NCI-H82 (cell line): ENCODE data around the gene NPEPL1.
"Not testable (repeated sequence)": the region's sequence is repeated elsewhere in the genome, so short reads cannot be mapped to it uniquely, and the experiment has no call there.

Experiments used
- DNase-seq: peaks from one replicate; lab custom pipeline; 2025; lab: John Stamatoyannopoulos, UW

NPEPL1 gene

DNA sequence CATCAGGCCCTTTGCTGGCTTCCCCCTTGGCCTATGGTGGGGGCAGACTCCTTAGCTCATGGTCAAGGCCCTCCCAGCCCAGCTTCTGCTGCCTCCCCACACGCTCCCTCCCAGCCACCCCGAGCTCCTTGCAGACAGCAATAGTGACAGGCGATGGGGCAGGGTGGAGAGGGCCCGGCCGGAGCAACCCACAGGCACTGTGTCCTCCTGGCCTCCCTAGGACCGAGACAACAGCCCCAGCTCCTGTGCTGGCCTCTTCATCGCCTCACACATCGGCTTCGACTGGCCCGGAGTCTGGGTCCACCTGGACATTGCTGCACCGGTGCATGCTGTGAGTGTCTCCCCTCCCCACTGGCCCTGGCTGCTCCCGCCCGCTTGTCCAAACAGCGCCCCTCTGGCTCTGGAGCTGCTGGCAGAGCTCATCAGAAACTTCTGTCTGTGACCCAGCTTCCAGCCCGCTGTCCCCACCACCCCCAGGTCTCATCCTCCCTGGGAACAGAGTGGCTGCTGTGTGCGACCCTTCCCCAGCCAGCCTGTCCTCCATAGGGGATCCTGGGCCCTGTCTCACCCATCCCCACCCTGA is 21.8 kb downstream of the NPEPL1 start:
- no peak for DNase-seq

DNA sequence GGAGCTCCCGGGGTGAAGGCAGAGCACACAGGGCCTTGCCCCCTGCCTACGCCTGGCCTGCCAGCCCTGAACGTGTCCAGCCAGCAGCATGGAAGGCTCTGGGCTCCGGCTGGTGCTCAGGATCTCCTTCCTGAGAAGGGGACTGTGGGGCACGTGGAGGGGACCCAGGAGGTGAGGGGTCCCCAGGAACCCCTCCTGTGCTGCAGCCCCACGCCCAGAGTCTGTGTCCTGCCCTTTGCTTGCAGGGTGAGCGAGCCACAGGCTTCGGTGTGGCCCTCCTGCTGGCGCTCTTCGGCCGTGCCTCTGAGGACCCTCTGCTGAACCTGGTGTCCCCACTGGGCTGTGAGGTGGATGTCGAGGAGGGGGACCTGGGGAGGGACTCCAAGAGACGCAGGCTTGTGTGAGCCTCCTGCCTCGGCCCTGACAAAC is 22.3 kb downstream of the NPEPL1 start:
- DNase-seq: no peak

DNA sequence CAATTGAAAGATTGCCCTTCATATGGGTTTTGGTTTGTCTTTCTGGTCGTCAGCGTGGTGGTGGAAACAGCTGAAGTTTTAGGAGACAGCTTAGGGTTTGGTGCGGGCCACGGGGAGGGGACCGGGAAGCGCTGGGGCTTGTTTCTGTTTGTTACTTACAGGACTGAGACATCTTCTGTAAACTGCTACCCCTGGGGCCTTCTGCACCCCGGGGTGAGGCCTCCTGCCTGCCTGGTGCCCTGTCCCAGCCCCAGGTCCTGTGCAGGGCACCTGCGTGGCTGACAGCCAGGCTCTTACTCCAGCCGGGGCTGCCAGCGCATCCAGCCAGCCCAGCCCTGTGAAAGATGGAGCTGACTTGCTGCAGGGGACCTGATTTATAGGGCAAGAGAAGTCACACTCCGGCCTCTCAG is 22.8 kb downstream of the NPEPL1 start:
- no peak for DNase-seq

DNA sequence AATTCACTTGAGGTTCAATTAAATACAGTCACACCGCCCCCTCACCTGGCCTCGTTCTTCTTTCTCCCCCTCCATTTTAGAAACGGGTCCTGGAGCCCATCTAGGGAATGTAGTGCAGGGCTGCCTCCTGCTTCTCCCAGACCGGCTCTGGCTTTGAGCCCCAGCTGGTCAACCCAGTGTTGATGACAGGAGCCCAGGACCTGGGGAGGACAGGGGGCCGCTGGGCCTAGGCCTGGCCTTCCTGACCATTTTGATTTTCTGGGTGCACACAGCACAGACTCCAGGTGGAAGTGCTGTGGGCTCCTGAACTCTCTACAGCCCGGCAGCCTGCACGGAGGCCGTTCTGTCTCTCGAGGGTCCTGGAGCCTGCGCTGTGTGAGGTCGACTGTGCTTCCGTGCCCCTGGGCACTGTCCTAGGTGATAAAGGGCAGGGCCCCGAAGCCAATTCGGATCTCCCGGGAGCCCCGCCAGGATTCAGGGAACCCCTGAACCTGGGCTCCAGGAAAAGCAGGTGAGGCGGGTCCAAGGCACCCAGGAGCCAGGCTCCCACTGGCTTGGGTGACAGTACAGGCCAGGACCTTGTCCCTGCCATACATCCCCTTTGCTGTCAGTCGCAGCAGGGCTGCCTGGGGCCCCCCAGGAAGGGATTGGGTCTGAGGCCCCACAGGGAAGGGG is 23.3 kb downstream of the NPEPL1 start:
- no peak for DNase-seq

DNA sequence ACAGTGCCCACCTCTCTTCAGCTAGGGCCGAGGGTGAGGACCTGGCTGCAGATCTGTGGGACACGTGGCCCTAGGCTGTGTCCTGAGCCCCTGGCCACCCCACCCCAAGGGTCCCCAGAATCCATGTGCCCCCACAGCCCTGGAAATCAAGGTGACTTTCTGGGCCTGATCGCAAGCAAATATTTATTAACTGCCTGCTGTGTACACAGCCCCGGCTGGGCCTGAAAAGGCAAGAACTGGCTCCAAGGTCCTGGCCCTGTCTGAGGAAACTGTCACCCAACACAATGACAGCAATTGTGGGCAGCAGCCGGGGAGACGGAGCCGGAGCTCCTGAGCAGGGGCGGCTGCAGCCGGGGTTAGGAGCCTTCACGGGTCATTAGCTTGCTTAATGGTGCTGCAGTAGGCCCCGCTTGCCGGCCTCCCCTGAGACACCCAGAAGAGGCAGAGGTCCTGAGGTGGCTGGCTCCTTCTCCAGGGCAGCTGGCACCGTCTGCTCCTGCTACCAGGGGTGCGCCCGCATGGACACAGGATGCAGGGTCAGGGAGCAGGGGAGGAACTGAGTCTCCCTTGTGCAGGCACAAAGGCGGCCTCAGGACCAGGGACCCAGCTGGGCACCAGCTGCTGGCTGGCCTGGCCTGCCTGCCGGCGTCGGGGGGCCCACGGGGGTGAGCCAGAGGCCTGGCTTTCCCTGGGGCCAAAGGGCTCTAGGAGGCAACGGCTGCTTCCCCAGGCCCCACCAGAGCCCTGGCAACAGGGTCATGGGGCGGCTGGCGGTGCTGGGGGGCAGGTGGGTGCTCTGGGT is 24.1 kb downstream of the NPEPL1 start:
- DNase-seq: no peak

DNA sequence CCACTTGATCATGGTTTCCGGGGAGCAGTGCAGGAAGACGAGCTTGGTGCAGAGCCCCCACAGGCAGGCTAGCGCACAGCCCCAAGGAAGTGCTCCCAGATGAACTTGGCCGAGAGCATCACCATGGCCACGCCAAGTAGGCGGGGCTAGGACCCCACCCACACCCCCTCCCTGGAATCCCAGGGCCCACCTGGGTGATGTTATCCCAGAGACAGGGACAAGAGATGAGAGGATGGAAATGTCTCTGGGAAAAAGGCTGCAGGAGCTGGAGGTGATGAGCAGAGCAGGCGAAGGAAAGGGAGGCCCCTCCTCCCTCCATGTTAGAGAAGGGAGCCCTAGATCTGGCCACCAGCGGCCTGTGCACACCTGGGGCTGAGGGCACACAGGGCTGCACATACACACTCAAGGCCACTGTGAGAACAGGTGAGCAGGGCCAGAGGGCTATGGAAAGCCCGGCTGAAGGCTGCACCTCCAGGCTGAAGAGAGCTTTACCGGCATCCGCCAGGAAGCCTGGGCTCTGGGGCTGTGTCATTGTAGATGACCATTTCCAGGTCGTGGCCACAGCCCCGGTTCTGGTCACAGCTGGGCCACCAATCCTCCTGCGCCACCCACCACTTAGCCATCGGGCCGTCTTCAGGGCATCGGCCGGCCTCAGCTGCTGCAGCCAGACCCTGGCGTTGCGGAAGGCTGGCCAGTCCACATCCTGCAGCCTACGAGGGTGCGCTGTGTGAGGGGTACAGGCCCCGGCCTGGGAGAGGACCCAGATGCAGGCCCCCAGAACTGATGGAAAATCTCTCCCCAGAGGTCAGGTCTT is 24.9 kb downstream of the NPEPL1 start:
- DNase-seq: no peak

DNA sequence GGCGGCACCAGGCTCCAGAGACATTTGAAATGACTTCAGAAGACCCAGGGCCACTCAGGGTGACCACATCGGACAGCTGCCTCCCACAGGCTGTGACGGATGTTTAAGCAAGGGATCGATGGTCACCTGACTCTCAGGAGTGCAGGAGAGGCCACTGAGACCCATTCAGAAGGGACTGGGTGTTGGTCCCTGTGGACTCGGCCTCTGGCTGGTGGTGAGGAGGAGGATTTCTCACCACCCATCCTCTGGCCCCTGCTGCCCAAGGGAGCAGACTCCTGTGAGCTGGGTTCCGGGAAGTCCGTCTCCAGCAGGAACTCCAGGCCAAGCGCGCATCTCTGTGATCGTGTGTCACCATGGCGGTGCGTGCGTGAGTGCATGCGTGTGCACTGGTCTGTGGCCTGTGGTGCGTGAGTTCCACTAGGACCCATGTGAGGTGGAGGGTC is 25.5 kb downstream of the NPEPL1 start:
- no peak for DNase-seq

DNA sequence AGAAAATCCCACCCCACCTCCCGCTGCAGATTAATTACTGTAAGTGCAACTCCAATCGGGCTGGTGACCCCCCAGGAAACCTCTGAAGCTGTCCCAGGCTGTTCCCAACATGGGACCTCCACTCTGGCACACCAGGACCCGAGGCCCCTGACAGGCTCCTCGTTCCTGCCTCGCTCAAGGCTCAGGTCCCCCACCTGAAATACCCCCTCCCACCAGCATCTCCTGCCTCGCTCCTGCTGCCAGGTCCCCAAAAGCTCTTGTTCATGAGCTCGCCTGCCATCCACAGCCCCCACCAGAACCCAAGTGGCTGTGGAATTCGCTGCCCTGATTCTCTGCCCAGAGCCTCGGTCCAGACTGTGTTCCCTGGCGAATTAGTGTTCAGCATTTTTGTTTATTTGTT is 26.1 kb downstream of the NPEPL1 start:
- no peak for DNase-seq

DNA sequence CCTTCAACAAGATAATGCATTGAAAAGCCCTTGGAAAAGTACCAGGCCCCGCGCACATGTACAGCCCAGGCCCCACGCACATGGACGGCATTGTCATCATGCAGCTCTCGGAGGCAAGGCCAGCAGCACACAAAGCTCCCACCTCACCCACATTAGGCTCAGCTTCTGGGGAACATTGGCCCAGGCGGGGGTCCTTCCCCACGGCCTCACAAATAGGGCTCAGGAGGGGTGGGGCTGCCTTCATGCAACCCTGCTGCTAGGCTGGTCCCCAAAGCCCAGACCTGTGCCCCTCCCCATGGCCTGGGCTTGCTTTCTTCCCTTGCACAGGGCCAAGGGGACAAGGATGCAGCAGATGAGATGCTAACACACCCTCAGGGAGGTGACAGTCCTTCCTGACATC is 26.7 kb downstream of the NPEPL1 start:
- no peak for DNase-seq

DNA sequence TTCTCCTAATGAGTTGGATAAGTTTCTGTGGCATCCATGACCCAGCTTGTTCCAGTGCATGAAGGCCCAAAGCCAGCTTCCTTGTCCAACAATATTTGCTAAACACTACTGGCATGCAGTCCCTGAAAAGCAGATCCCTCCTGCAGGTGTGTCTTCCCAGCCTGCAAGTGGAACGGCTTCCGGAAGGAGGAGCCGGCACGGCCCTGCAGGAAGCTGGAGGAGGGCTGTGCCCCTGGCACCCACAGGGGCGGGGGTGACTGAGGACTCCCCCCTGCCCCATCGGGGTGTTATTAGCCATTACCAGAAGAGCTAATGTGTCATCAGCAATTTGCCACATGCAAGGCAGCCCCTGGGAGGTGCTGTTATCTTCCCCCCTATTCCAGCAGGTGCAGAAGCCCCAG is 27.4 kb downstream of the NPEPL1 start:
- DNase-seq: no peak

DNA sequence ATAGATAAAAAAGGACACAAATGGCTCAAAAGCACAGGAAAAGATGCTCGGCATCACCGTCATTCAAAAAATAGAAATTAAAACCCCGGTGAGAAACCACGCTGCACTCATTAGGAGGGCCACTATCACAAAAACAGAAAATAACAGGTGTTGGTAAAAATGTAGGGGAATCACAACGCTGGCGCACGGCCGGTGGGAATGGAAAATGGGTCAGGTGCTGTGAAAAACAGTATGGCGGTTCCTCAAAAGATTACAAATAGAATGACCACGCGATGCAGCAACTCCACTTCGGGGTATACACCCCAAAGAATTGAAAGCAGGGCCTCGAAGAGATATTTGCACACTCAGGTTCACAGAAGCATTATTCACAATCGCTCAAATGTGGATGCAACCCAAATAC is 28.3 kb downstream of the NPEPL1 start:
- no peak for DNase-seq

DNA sequence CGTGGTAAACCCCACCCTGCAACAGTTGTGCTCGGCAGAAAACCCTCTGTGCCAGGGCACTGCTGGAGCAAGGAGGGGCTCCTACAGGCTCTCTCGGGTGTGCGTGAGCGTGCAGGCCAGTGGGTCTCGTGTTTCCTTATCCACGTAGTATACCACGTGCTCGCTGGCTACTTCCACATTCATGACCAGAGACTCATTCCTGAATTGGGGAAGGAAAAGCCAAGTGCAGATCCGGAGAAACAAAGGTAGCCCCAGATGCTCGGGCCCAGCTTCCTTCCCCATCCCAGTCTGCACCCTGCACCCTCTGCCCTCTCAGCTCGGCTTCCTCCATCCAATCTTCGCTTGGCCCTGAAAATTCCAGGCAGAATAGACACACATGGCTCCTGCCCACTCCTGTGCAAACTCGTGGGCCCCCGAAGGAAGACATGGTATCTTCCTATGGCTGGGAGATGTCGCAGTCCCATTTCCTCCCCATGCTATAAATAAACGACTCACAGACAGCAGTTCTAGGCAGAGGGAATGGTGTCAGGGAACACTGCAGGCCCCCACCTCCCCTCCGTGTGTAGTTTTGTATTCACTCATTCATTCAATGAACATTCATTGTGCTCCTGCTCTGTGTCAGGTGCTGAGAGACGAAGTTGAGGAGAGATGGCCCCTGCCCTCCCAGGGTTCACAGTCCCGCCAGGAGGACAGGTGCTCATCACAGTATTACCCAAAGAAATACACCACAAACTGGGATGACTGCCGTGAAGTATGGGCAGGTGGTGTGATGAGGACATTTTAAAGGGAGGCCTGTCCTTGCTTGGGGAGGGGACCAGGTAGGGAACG is 29.6 kb downstream of the NPEPL1 start:
- no peak for DNase-seq

DNA sequence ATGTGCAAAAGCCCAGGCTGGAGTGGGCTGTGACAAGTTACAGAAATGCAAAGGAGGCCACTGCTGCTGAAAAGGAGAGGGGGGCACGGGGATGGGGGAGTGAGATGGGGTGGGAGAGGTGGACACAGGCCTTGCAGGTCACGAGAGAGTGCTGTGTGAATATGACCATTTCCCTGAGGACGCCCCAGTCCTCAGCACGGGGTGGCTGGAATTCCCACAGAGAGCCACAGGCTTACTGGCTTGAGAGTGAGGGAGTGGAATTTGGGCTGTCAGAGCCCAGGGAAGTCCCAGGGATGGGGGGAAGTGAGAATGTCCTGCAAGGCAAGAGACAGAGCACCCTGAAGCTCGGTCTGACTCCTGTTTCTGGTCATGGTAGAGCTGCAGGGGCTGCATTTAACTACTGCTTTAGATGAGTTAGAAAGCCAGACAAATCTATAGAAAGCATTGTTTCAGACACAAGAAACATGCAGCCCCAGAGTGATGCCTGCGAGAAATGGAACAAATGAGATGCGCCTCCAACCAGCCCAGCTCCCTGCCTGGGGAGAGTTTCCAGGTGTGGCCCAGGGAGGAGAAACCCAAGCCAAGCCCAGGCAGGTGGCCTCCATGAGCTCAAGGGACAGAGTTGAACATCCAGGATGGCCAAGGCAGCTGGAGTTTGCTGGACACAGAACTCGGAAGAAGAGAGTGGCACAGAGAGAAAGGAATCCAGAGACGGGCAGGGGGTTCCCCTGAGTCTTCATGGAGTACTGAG is 30.5 kb downstream of the NPEPL1 start:
- no peak for DNase-seq

DNA sequence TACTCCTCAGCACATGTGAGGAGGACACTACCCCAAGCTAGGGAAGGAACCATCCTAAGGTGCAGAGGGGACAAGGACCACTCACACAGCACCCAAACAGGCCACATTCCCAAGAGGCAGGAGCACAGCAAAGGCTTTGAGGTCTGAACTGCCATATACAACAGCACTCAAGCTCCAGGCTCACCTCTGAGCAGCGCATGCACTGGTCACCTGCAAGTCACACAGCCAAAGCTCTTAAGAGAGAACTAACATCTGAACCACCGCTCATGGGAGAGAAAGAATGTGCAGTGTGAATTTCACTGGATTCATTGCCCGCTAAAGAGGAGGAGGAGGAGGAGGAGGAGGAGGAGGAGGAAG is 31.0 kb downstream of the NPEPL1 start:
- no peak for DNase-seq

DNA sequence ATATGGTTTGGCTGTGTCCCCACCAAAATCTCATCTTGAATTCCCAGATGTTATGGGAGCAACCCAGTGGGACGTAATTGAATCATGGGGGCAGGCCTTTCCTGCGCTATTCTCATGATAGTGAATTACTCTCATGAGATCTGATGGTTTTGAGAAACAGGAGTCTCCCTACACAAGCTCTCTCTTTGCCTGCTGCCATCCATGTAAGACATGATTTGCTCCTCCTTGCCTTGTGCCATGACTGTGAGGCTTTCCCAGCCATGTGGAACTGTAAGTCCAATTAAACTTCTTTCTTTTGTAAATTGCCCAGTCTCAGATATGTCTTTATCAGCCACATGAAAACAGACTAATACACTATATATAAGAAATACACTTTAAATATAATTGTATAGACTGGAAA is 33.6 kb downstream of the NPEPL1 start:
- not testable (repeated sequence) for DNase-seq

DNA sequence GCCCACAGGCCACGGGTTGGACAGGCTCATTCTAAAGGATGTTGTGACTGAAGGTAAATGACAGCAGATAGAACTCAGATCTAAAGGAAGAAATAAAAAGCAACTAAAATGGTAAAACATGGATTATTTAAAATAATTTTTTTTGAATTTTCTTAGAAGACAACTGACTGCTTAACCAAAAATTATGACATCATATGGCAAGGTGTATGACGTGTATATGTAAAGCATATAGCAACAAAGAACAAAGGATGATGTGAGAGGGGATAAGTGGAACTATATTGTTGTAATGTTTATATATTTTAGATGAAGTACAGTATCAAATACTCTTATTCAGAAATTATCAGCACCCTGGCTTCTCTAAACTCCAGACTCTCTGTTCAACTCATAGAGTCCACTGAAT is 38.6 kb downstream of the NPEPL1 start:
- no peak for DNase-seq

DNA sequence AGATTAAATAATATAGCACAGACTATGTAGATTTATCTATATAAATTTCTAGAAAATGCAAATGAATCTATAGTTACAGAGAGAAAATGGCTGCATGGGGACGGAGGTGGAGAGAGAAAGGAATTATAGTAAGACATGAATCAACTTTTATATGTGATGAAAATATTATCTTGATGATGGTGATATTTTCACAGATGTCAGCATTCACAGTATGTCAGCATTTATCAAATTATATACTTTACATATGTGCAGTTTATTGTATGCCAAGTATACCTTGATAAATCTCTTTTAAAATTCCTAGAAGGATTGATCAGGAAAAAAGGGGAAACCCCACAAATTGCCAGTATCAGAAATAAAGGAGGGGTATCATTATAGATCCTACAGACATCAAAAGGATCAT is 44.6 kb downstream of the NPEPL1 start:
- DNase-seq: no peak

DNA sequence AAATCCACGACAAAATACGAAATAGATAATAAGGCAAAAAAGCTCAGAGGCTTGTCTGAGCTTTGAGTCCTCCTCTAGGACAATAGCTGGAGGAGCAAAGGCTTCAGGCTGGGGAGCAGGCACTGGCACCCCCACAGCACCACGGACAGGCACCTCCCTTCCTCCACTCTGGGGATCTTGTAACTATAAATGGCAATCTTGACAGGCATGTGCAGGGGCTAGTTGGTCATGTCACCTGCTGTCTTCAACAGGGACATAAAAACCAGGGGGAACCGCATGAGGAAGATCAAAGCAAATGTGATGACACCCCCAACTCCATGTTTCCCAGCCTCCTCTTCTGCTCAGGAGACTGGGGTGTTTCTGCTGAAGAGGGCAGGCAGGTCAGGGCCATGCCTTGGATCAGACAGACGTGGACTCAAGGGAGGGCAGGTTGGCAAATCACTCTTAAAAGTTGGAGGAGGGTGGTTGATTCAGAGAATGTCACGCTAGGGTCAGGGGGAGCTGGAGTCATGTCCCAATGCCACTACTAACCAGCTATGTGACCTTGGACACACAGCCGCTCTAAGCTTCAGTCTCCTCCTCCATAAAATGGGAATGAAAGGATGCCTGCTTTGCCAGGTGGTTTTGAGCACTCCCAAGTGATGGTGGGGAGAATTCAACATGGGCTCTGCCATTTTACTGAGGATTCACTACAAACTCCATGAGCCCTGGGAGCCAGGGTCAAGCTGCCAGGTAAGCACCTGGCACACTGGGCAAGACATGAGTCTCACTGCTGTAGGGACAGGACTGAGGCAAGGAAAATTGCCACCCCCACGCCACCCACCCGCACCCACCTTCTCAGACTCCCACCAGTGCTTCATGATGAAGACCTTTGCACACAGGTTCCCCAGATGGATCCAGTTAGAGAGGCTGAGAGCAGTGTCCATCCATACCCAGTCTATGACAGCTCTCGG is 48.0 kb downstream of the NPEPL1 start:
- DNase-seq: no peak

DNA sequence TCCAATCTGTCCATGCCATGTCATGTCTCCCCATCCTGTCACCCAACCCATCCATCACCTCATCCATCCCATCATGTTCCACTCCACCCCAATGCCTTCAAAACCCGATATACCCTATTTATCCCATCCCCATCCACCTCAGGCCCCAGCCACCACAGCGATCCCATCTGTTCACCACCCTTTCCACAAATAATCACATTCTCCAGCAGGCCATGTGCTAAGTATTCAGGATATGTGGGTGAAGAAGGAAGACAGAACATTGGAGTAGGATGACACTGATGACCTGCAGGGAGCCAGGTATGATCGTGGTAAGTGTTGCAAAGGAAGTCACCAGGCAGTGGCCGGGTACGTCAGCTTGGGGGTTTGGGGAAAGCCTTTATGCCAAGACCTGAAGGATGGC is 48.8 kb downstream of the NPEPL1 start:
- DNase-seq: no peak
